Measurements from ENCODE around the gene FBLN2.

- TF ChIP-seq CTCF (IDR thresholded peaks at IDR 0.05; ENCODE audit: low read depth, low read length) (no peak), EZH2phosphoT487 (IDR thresholded peaks at IDR 0.05; ENCODE audit: low read depth) (no peak)
Measured at GRCh38 chr3:13553686-13554085, 4.8 kb downstream of the FBLN2 start.
